IPS-11a (cell line): ENCODE data around the gene MZF1.

Source experiments
- H3K4me3 ChIP-seq: one replicate; pipeline ENCODE4 v1.5.1; 2013; ENCODE audit warnings: low read depth, low read length, control low read depth

The MZF1 gene

DNA sequence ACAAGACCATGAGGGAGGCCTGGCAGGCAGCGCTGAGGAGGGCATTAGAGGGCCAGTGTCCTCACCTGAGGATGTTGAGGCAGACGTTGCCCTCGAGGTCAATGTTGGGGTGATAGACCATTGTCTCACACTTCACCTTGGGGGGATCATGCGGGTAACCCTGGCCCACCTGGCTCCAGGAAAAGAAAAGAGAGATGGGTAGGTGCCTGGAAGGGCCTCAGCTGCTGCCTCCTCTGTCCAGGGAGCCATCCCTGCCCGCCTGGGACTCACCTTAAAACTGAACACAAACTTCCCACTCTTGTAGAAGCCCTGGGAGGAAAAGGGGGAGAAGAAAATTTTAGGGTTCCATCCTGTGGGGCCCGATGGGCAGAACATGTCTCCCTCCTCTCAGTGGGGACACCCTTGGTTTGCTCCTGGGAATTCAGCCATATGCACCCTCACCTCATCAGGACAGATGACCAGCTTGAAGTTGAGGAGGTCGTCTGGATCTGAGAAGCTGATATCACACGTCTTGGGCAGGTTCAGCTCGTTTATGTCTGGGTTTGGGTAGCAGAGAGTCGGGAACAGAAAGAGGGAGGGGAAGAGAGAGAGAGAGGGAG is 16.4 kb downstream of the MZF1 start:
- H3K4me3 ChIP-seq = no peak overlapping the region

DNA sequence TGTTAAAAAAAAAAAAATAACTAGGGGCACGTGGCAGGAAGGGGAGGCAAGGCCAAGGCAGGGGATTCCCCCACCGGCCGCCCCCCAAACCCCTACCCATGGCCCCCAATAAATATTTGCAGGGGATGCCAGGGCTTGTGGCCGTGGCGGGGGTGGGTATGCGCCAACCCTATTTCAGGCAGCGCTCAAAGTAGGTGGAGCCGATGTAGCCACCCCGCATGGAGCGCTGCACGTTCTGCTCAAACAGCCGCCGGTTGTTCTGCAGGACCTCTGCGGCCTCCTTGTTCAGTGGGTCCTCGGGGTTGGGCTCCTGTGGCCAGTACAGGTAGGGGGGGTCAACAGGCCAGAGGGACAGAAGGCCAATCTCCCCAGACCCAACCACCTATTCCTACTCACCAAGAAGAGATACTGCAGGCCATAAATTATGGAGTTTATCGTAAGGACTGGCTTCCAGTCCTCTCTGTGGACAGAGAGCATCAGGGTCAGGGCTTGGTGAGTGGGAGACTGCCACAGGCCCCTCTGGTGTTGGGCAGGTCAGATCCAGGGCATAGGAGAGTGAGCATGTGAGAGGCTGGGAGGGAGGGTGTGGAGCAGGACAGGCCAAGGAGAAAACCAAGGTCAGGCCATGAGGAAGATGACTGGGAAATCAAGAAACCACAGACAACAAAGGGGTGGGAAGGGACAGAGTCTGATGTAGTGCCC is 17.1 kb downstream of the MZF1 start:
- no peak overlapping the region for H3K4me3 ChIP-seq

DNA sequence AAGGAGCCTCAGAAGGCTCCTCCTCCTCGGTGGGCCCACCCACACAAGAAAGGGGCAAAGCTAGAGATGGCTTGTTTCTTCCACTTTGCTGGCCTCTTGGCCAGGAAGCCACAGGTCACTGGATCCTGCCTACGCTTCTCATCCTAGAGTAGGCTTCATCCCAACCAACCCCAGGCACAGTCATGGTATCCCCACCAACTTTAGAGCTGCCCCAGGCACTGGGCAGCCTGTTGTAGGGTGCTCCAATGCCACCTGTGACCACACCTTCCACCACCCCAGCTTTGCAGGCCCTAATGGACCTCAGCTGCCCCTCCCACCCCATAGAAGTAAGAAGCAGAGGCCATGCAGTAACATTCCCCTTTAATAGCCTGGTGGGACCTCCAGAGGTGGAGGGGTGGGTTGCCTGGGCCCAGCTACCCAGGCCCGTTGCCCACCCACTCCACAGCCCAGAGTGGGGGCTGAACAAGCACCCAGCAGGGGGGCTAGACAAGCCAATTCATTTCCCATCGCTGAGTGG is 17.7 kb downstream of the MZF1 start:
- peak overlapping the region; percentile 13 for H3K4me3 ChIP-seq

DNA sequence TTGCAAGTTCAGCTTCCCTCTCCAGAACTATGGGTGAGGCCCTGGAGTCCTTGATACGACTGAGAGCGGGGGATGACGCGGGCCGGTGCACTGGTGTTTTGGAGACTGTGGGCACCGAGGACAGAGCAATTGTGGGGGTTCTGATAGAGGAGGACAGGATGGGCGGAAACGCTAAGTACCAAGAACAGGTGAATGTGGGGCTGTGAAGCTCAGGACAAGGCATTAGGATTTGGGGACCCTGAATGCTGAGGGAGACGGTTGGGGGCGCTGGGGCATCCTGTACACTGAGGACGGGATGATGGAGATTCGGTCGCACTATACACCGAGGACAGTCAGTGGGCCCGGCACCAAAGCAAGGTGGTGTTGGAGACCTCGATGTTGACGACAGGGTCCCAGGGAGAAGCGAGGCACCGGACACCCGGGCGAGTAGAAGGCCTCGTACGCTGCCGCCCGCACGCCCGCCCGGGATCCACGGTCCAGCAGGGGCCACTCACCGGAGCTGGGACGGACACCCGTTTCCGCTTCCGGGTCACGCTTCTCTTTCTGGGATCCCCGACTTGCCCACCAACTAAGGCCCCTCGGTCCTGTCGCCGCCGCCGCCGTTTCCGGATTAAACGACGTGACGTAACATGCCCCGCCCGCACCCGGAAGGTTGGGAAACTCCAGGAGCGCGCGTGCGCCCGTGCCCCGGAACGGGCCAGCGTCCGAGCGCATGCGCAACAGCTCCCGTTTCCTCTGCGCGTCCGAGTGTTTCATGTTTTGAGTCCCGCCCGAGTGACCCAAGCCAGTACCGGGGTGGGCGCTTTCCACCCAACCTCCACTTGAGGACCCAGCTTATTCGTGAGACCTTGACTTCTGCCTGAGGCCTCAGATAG is 18.4 kb downstream of the MZF1 start, which contains the start of gene CHMP2A:
CHMP2A (minus strand) TSS at position 612 of the 875 bp plus-strand sequence. CDS start 893 bp downstream, outside the sequence.
- H3K4me3 ChIP-seq = peak within 1 kb of the TSS; percentile 73

DNA sequence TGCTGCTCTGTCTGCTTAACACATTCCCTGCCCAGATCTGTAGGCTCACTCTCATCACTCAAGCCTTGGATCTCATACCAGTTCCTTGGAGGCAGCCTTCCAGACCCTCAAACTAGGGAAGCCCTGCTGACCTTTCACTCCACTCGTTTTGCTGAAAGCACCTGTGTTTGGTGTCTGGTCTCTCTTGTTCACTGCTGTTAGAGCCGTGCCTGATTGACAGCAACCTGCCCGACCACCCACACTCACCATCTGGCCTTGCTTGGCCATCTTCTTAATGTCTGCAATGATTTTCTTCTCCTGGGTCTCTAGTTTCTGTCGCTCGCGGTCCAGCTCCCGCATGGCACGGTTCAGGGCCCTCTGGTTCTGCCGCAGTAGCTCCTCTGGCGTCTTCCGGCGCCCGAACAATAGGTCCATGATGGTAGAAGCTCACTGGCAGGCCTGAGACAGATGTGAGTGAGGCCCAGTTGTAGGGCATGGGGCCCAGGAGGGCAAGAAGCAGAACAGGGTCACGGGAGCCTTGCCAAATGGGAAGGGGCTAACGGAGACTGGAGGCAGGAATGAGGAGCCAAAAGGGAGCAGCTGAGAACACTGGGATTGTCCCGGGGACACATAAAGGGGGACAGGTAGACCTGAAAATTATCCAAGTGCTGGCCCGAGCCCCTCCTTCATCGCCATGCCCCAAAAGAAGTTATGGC is 19.2 kb downstream of the MZF1 start:
- H3K4me3 ChIP-seq = peak overlapping the region; percentile 73

DNA sequence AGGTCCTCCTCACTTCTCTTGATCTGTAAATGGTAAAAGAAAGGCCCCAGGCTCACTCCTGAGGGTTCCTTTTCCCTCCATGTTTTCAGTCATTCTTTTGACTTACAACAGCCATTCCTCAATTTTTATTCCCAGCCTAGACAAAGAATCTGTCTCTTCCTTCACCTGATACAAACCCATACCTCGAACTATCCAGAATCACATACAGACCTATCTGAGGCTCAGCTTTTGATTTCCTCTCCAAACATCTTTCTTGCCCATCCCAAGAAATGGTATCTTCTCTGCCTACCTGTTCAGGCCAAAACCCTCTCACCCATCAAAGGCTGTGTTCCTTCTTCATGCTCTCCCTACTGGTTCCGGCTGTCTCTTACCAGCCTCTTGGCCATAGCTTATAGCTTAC is 20.5 kb downstream of the MZF1 start:
- H3K4me3 ChIP-seq = no peak overlapping the region

DNA sequence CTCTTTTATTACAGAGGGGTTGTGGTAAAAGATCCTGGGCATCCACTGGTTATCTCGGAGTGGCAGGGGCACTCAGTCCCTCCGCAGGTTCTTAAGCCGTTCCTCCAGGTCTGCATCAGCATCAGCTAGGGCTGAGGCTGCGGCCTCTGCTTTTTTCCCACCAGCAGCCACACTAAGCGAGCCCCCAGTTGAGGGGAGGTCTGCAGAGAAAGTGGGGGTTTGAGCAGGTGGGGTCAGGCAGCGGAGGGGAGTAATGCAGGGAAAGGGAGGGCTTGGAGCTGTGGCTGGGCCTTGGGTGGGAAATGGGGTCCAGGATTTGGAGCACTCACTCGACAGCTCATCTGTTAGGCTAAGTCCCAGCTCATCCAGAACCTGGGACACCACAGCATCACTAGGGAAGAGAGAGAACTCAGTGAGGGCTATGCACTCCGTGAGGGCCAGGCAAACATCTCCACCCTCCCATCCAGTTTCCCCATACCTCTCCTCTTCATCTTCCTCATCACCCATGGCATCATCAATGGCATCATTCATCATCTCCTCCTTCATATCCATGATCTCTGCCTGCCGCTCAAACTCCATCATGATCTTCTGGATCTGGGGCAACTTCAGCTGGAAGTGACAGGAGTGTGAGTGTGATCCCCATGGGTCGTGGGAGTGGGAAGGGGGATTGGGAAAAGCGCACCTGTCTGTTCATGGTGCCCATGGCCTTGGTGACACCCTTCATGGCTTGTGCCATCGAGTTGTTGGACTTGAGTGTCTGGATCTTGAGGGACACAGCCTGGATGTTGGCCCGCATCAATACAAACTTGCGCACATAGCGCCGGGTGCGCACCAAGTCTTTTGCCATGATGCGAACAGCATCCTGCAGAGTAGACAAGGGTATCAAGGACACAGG is 21.3 kb downstream of the MZF1 start:
- no peak overlapping the region for H3K4me3 ChIP-seq

DNA sequence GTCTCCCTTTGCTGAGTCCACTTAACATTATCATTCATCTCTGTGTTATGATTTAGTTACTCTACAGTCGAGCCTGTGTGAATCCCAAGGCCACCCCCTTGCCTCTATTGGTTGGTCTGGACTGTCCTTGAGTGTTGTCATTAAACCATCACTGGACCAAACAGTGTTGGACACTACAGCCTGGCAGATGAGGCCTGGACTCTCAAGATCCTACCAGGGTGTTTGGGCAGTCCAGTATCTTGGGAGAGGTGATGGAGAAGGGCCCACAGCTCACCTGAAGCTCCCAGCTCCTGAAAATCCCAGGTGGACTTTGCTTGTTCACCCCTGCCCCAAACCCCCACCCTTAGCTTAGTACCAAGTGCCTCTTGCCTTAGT is 22.0 kb downstream of the MZF1 start:
- no peak overlapping the region for H3K4me3 ChIP-seq

DNA sequence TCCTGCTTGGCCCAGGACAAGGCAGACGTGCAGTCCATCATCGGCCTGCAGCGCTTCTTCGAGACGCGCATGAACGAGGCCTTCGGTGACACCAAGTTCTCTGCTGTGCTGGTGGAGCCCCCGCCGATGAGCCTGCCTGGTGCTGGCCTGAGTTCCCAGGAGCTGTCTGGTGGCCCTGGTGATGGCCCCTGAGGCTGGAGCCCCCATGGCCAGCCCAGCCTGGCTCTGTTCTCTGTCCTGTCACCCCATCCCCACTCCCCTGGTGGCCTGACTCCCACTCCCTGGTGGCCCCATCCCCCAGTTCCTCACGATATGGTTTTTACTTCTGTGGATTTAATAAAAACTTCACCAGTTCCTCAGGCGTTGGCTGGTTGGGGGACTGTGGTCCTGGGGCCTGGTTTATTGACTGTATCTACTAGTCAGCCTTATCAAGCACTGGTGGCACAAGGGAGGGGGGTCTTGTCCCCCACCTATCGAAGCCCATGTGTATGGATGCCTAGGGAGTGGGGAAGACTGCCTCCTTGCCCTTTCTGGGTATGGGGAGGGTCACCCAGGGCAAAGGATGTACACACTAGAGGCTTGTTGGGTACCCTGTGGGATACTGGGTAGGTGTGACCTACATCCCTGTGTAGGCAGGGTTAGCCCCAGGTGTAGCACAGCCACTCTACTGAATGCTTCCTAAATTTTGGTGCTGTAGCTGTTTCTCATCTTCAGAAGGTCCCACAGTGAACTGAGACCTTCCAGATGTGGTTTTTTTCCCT is 22.6 kb downstream of the MZF1 start:
- H3K4me3 ChIP-seq = no peak overlapping the region

DNA sequence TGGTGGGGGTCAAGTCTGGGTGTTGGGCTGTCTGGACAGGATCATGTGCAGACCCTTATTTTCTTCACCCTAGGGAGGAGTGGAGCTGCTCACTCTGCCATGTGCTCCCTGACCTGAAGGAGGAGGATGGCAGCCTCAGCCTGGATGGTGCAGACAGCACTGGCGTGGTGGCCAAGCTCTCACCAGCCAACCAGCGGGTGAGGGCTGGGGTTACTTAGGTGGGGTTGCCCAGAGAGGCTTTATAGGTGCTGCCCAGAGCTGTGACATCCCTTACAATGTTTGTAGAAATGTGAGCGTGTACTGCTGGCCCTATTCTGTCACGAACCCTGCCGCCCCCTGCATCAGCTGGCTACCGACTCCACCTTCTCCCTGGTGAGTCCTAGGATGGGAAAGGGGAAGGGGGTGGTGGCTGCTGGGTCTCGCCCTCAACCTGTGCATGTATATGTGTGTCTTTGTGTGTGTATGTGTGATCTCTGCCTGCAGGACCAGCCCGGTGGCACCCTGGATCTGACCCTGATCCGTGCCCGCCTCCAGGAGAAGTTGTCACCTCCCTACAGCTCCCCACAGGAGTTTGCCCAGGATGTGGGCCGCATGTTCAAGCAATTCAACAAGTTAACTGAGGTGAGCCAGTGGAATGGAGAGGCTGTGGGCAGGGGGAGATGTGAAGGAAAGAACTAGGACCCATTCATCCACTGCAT is 23.3 kb downstream of the MZF1 start:
- H3K4me3 ChIP-seq = no peak overlapping the region

DNA sequence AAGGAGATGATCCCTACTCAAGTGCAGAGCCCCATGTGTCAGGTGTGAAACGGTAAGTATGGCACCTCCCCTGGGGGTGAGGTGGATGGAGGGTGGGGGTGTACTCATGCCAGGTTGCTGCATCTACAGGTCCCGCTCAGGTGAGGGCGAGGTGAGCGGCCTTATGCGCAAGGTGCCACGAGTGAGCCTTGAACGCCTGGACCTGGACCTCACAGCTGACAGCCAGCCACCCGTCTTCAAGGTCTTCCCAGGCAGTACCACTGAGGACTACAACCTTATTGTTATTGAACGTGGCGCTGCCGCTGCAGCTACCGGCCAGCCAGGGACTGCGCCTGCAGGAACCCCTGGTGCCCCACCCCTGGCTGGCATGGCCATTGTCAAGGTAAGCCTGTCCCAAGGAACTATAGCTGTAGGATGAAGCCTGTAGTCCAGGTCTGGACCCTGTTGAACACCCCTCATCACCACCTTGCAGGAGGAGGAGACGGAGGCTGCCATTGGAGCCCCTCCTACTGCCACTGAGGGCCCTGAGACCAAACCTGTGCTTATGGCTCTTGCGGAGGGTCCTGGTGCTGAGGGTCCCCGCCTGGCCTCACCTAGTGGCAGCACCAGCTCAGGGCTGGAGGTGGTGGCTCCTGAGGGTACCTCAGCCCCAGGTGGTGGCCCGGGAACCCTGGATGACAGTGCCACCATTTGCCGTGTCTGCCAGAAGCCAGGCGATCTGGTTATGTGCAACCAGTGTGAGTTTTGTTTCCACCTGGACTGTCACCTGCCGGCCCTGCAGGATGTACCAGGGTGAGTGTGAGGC is 24.1 kb downstream of the MZF1 start:
- no peak overlapping the region for H3K4me3 ChIP-seq

DNA sequence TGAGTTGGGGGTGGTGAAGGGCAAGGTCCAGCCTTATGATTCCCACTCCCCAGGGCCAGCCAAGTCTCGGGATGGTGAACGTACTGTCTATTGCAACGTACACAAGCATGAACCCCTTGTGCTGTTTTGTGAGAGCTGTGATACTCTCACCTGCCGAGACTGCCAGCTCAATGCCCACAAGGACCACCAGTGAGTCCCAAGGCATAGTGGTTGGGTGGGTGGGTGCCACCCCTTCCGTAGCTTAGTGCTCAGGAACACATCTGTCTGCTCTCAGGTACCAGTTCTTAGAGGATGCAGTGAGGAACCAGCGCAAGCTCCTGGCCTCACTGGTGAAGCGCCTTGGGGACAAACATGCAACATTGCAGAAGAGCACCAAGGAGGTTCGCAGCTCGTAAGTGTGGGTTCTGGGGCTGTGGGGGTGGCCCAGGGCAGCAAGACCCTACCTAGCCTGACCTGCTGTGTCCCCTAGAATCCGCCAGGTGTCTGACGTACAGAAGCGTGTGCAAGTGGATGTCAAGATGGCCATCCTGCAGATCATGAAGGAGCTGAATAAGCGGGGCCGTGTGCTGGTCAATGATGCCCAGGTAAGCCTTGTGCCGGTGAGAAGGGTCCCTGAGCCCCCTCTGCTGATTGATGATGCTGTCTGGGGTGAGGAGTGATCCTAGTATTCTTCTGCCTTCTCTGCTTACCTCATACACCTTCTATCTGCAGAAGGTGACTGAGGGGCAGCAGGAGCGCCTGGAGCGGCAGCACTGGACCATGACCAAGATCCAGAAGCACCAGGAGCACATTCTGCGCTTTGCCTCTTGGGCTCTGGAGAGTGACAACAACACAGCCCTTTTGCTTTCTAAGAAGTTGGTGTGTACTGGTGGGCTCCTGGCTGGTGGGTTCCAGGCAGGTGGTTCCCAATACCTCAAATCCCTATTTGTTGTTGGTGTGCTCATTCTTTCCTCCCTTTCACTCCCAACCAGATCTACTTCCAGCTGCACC is 25.5 kb downstream of the MZF1 start:
- no peak overlapping the region for H3K4me3 ChIP-seq

DNA sequence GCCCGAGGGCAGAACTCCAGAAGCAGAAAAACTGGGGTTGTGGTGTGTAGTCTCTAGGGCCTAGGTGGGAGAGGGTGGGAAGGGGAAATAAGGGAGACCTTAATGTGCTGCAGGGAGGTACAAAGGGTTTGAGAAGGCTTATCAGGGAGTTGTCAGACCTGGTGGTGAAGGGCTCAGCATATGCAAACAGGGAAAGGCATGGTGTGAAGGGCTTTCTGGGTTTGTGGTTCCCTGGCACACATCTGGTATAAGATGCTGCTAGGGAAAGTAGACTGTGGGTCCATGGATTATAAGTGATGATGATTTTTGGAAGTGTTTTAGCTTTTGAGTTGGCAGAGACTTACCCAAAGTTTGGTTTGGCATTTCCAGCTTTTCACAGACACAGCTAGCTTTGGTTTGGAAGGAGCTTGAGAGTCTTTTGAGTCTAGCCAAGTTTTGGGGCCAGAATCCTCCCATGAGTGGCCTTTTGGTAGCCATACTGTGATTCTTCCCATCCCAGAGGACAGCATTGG is 27.1 kb downstream of the MZF1 start:
- peak overlapping the region; percentile 89 for H3K4me3 ChIP-seq

DNA sequence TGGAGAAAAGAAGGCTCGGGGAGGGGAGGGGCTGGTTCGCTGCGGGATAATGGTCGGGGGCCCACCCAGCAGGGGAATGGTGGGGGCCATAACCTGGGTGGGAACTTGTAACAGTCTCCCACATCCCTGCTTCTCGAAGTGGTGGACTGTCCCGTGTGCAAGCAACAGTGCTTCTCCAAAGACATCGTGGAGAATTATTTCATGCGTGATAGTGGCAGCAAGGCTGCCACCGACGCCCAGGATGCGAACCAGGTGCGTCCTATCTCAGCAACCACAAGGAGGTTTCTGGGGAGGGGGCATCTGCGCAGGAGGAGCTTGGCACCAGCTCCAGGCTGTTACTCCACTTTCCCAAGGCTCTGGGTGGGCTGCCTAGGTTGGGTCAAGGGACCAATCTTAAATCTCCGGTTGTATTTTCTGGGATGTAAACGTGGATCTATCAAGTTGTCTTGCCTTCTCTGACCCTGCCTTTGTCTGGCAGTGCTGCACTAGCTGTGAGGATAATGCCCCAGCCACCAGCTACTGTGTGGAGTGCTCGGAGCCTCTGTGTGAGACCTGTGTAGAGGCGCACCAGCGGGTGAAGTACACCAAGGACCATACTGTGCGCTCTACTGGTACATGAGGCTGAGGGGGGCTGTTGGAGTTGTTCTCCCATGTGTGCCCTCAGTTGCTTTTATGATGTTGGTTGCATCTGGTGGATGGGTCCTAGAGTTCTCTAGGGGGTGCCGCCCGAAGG is 27.7 kb downstream of the MZF1 start:
- peak overlapping the region; percentile 89 for H3K4me3 ChIP-seq

DNA sequence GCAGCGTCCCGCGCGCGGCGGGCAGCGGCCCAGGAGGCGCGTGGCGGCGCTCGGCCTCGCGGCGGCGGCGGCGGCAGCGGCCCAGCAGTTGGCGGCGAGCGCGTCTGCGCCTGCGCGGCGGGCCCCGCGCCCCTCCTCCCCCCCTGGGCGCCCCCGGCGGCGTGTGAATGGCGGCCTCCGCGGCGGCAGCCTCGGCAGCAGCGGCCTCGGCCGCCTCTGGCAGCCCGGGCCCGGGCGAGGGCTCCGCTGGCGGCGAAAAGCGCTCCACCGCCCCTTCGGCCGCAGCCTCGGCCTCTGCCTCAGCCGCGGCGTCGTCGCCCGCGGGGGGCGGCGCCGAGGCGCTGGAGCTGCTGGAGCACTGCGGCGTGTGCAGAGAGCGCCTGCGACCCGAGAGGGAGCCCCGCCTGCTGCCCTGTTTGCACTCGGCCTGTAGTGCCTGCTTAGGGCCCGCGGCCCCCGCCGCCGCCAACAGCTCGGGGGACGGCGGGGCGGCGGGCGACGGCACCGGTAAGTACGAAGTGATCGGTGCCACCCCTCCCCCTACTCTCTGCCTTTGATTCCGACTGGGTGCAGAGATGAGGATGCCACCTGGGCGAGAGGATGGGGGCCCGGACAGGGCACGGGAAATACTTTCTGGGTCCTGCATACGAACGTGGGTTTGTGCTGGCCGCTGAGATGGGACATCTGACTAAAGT is 28.4 kb downstream of the MZF1 start:
- H3K4me3 ChIP-seq = peak overlapping the region; percentile 89
